GM19099 (cell line): ENCODE data around the gene OLFM2.

ENCODE experiments used
- POLR2A ChIP-seq: IDR thresholded peaks from 3 replicates; pipeline ENCODE4 v1.6.1; 2011; ENCODE audit warnings: low read depth; ENCODE audit not compliant: insufficient read length; ENCODE audit errors: extremely low read depth

The OLFM2 gene

DNA sequence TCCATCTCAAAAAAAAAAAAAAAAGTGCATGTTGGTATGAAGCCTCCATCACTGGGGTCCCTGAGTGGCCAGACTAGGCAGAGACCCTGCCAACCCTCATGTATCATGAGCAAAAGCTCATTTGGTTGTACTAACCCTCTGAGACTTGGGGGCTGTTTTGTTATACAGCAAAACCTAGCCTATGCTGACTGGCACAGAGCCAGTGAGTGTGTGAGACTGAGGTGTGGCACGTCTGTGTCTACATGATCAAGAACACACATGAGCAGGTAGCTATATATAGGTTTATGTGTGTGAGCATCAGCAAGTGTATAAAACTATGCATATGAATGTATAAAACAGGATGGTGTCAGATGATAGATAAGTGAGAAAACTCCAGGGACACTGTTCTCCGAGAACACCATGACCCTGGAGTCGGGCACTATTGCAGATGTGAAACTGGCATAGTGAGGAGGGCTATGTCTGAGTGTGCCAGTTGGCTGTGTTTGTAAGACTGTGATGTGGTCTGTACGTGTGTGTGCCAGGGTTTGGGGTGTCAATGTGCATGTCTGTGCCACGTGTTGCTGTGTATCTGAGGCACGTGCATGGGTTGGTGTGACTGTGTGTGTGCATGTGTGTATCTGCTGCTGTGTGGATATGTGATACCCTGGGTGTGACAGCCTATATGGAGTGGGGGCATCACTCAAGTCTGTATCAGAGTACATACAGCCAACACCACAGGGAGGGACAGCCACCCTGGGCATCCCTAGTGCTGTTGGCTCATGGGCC, 44.5 kb downstream of the OLFM2 start:
- no peak for TF ChIP-seq POLR2A

- no peak for TF ChIP-seq POLR2A
Observed at GRCh38 chr19:9885077-9885552, 51.2 kb downstream of the OLFM2 start.

- TF ChIP-seq POLR2A, result no peak
Observed at GRCh38 chr19:9883764-9884163, 52.6 kb downstream of the OLFM2 start.

DNA sequence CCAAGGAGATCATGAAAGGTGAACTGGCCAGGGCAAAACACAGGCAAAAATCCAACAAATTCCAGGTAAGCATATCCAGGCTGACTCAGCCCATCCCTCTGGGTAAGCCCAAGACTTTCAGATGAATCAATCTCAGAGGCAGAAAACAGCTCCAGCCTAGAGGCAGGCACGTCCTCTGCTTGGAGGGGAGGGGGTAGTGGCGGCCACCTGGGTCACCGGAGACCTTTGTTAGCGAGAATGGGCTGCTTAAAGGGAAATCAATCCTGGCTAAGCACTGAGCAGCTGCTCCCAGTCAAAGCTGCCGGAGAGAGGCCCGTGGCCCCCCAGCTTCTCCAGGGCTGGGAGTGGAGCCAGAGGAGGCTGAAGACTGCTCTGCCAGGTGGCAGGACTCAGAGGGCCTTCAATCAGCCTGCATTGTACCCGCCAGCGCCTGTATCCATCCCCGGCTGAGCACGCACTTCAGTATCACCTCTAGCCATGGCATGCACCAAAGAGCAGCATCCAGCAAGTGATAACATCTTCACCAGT, 53.0 kb downstream of the OLFM2 start:
- no peak for TF ChIP-seq POLR2A

GRCh38 chr19:9881720-9882119, 54.6 kb downstream of the OLFM2 start:
- no peak for TF ChIP-seq POLR2A

DNA sequence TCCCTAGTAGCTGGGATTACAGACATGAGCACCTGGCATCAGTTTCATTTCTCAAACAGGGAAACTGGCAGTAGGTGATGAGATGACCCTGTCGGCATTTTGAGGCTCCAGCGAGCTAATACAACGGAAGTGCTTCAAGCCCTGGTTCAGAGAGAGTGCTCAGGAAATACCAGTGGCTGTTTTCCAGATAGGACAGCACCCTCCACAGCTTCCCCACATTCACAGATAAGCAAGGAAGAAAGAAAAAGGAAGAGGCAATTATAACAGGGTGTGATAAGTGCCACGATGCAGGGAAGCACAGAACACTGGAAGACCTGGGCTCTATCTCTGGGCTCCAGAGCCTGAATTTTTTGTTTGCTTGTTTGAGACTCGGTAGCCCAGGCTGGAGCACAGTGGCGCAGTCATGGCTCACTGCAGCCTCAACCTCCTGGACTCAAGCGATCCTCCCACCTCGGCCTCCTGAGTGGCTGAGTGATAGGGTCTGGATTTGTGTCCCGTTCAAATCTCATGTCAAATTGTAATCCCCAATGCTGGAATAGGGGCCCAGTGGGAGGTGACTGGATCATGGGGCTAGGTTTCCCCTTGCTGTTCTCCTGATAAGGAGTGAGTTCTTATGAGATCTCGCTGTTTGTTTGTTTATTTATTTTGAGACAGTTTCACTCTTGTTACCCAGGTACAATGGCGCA, 57.7 kb downstream of the OLFM2 start:
- no peak for TF ChIP-seq POLR2A

DNA sequence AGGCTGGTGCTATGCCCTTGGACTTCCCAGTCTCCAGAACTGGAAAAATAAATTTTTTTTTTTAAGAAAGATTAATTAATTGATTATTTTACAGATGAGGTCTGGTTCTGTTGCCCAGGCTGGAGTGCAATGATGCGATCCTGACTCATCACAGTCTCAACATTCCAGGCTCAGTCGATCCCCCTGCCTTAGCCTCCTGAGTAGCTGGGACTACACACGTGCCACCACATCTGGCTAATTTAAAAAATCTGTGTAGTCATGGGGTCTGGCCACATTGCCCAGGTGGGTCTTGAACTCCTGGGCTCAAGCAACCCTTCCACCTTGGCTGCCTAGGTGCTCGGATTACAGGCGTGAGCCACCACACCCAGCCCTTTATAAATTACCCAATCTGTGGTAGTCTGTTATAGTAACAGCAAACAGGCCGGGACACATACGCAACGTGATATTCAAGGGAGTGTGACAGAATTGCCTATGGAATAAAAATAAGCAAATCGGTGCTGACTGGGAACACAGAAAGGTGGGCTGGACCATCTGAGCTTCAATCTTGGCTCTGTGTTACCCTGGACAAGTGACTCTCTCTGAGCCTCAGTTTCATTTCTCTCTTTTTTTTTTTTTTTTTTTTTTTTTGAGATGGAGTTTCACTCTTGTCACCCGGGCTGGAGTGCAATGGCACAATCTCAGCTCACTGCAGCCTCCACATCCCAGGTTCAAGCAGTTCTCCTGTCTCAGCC, 58.4 kb downstream of the OLFM2 start:
- TF ChIP-seq POLR2A, result no peak

- no peak for TF ChIP-seq POLR2A
Observed at GRCh38 chr19:9875796-9876195, 60.5 kb downstream of the OLFM2 start.

DNA sequence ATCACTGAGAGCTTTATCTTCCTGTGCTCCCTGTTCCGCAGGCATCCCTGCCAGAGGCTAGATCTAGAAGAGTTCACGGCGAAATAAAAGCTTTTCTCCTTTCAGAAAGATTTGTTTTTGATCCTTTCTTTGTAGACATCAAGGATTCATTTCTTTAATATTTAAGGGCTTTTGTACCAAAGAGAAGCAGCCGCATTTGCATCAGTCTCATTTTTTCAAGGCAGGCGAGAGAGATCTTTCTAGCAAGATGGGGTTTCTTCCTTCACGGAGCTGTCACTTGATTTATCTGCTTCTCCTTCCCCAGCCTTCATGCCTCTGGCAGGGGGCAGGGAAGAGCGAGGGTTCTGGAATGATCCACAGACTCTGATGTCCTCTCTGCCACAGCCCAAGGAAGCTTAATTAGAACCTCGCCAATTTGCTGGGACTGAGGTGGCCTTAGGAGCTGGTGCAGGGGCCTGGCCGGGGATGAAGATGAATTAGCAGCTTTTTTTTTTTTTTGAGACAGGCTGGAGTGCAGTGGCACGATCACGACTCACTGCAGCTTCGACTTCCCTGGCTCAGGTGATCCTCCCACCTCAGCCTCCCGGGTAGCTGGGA, 61.2 kb downstream of the OLFM2 start:
- TF ChIP-seq POLR2A, result no peak

DNA sequence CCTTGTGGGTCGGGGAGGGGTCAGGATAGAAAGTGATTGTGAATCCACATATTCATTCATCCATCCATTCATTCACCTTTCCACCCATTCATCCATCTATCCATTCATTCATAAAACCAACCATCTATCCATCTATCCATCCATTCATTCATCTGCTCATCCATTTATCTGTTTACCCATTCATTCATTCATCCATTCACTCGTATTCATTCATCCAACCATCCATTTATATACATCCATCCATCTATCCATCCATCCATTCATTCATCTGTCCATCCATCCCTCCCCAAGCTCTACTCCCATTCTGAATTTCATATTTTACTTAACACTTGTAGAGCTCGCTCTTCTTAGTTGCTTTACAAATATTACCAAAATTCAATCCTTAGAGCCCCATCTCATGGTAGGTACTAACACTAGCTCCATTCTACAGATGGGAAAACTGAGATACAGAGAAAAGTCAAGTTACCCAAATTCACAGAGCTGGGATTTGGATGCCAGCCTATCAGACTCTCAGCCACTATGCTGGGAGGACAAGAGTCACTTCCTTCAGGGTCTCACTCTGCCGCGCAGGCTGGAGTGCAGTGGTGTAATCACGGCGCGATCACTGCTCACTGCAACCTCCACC, 63.6 kb downstream of the OLFM2 start:
- no peak for TF ChIP-seq POLR2A

DNA sequence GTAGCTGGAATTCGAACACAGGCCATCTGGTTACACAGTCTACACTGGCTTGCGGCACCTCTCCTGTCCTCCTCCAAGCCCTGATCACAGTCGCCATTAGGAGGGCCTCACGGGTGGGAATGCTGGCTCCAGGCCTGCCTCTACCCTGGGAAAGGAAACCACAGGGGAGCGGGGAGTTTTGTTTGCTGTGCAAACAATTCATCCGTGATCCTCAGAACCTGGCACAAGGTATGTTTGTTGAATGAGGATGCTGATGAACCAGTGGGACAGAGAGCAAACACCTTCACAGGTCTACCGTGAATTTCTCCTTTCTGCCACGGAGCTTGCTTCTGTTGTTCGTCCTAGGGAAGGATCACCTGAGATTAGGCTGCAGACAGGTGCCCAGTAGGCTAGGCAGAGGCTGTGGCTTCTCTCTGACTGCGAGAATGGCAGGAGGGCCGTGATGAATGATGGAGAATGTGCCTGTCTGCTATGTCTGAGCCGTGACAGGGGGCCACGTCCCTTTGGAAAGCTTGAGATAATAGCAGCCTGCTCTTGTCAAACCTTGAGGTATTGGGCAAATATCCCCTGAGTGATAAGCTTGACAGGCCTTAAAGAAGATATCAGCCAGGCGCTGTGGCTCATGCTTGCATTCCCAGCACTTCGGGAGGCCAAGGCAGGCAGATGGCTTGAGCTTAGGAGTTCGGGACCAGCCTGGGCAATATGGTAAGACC, 64.5 kb downstream of the OLFM2 start:
- no peak for TF ChIP-seq POLR2A

- no peak for TF ChIP-seq POLR2A
Observed at GRCh38 chr19:9868983-9869617, 67.2 kb downstream of the OLFM2 start.

DNA sequence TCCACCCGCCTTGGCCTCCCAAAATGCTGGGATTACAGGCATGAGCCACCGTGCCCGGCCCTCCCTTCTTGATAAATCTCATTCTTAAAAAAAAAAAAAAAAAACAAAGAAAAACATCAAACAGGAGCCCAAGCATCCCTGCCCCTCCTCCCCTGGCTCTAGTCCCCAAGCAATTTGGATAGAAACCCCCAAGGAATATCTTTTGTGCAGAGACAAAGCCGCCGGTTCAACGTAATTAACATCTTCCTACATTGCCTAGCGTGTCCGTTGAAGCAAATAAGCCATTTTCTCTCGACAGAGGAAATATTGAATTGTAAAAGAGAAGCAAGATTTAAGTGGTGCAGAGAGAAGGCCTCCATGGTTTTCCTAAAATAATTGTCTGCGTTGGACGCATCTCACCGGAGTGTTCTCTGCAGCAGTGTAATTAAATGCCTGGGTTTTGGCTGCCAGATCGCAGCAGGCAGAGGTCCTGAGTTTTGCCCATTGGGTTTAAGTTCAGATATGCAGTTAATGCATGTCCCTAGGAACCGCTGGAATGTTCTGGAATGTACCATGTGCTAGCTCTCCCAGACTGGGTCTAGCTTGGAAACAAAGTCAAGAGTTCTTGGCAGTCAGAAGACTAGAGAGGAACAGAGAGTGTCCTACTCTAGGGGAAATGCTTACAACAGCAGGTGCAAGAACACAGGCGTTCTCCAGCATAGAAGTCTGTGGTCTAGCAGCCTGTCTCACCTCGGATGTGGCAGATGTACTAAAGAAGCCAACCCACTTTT, 70.4 kb downstream of the OLFM2 start:
- no peak for TF ChIP-seq POLR2A

GRCh38 chr19:9863759-9864158, 72.6 kb downstream of the OLFM2 start:
- TF ChIP-seq POLR2A, result no peak
